ENCODE data around the gene COL4A2. TPM values are rescaled to one million over a fixed set of nuclear protein-coding genes. Genes with fewer than 3 reads are reported as not detected.

The COL4A2 gene
- total RNA-seq, 4 donors from 2014 or later, result 97.6 to 193 (median 131) TPM

DNA sequence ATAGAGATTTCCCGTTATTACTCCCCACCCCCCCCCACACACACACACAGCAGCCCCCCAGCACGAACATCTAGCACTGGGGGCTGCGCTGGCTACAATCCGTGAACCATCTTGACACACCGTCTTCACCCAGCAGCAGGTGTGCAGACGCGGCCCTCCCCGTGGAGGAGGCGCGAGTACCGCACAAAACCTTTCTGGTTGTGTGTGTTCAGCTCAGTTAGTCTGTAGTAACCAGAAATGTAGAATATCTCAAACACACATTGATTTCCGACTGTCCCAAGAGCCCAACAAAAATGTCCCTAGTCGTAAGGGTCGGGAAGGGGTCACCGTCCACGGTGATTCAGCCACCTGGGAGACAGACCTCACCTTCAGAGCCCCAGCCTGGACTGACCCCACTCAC is 131.7 kb downstream of the COL4A2 start:
- Histone ChIP-seq H3K27ac (no peak overlapping the region), H3K27me3 (no peaks in the 10 kb centered on the region), H3K36me3 (peaks cover 23 to 42% of the 10 kb centered on the region in 2 donors), H3K9me3 (no peaks in the 10 kb centered on the region), H3K4me1 (peaks cover 0 to under 1% of the 10 kb centered on the region in 2 donors), H3K4me3 (replicated peaks in 1 of 3) (no peak overlapping the region)
- 92 to 94% methylated on average over 16 of the region's 16 CpGs for WGBS, 2 donors
- TF ChIP-seq, protein P1, sequence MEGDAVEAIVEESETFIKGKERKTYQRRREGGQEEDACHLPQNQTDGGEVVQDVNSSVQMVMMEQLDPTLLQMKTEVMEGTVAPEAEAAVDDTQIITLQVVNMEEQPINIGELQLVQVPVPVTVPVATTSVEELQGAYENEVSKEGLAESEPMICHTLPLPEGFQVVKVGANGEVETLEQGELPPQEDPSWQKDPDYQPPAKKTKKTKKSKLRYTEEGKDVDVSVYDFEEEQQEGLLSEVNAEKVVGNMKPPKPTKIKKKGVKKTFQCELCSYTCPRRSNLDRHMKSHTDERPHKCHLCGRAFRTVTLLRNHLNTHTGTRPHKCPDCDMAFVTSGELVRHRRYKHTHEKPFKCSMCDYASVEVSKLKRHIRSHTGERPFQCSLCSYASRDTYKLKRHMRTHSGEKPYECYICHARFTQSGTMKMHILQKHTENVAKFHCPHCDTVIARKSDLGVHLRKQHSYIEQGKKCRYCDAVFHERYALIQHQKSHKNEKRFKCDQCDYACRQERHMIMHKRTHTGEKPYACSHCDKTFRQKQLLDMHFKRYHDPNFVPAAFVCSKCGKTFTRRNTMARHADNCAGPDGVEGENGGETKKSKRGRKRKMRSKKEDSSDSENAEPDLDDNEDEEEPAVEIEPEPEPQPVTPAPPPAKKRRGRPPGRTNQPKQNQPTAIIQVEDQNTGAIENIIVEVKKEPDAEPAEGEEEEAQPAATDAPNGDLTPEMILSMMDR (IDR thresholded peaks at IDR 0.05), result no peak
- TF ChIP-seq POLR2A (IDR thresholded peaks at IDR 0.05), result no peak
- DNase-seq, result no peak
- intact Hi-C loops (cut with DNase I), result no loop called here

- no peak for DNase-seq
- Histone ChIP-seq H3K27me3 (no peaks in the 10 kb centered on the region), H3K4me1 (peaks cover 3 to 4% of the 10 kb centered on the region in 2 donors), H3K9me3 (no peaks in the 10 kb centered on the region), H3K36me3 (peaks cover 12 to 32% of the 10 kb centered on the region in 2 donors), H3K27ac (no peak overlapping the region), H3K4me3 (replicated peaks in 1 of 3) (no peak overlapping the region)
- intact Hi-C loops (cut with DNase I), result loop anchor here (10.0 kb wide), 1 partner anchor 216 kb away; no protein-coding TSS in a partner anchor
- TF ChIP-seq, protein P1 (IDR thresholded peaks at IDR 0.05), result no peak
- no peak for TF ChIP-seq POLR2A (IDR thresholded peaks at IDR 0.05)
- 93 to 95% methylated on average over 17 of the region's 17 CpGs for WGBS, 2 donors
Observed at GRCh38 chr13:110440946-110441731, 134.1 kb downstream of the COL4A2 start.

DNA sequence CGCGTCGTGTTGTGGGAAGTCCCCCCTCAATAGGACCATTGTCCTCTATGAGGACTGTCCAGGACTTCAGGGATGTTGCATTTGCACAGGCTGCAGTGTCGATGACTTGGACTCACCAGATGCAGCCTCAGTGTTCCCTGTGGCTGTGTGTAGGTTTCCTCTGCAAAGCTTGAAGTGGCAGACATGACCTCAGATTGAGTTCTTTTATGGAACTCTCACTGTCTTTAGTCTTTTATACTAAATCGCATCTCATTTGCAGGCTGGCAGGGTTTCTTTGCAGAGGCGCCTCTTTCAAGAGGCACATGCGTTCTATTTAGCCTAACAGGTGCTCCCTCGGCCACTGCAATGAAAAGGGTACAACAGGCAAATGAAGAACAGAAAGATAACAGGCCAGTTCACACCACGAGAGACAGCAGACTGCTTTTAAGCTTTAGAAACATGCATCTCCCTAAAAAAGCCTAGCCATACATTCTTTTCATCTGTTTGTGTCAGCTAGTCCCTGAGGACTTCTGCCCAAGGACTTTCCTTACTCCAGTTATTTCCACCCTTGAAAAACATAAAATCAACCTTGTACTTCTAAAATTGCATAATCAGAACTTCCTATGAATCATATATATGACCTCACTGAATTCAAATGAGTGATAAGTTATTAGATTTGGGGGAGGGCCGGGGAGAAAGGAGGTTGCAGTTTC is 136.0 kb downstream of the COL4A2 start:
- peaks cover 3 to 4% of the 10 kb centered on the region in 2 donors for H3K4me1 ChIP-seq
- no peaks in the 10 kb centered on the region for H3K9me3 ChIP-seq
- intact Hi-C loops (cut with DNase I), result loop anchor here (10.0 kb wide), 1 partner anchor 218 kb away; no protein-coding TSS in a partner anchor
- no peak overlapping the region for H3K4me3 ChIP-seq (replicated peaks in 1 of 3)
- TF ChIP-seq, protein P1 (IDR thresholded peaks at IDR 0.05), result no peak
- no peak for TF ChIP-seq POLR2A (IDR thresholded peaks at IDR 0.05)
- 79% methylated on average over 10 of the region's 10 CpGs for WGBS, 2 donors
- no peak for DNase-seq
- H3K27ac ChIP-seq, result no peak overlapping the region
- peaks cover 22 to 24% of the 10 kb centered on the region in 2 donors for H3K36me3 ChIP-seq
- H3K27me3 ChIP-seq, result no peaks in the 10 kb centered on the region

DNA sequence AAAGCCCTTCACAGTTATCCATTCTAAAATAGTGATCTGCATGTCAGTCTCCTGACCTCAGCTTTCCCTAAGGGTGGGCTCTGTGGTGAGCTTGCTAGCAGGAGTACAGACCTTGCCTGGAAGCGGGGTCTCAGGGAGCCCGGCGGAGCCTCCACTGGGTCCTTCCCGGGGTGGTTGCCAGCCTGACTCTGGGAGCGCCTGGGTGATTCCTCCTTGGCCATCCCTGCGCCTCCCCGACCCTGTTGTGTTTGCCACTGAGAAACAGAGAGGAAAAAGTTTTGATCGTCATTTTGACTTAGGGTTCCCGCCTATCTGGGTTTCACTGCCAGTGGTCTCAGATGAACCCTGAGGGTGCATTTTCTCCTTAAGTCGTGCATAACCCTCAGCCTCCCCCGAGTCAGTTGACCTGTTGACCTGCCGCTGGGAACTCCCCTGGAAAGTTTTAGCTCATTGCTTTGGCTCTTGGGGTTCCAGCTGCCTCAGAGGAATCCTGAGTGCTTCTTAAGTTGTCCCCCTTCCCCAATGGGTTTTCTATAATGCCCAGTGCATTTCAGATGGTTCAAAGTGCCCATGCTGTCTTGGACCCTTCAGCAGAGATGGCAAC is 136.6 kb downstream of the COL4A2 start:
- Histone ChIP-seq H3K9me3 (no peaks in the 10 kb centered on the region), H3K4me1 (peaks cover 3 to 4% of the 10 kb centered on the region in 2 donors), H3K4me3 (replicated peaks in 1 of 3) (no peak overlapping the region), H3K27ac (peak overlapping the region in 2 of 3 donors; percentile 0 to 12), H3K36me3 (peaks cover 24 to 27% of the 10 kb centered on the region in 2 donors), H3K27me3 (no peaks in the 10 kb centered on the region)
- 87 to 89% methylated on average over 9 to 10 of the region's 12 CpGs for WGBS, 2 donors
- intact Hi-C loops (cut with DNase I), result loop anchor here (10.0 kb wide), 1 partner anchor 219 kb away; no protein-coding TSS in a partner anchor
- DNase-seq, result no peak
- no peak for TF ChIP-seq POLR2A (IDR thresholded peaks at IDR 0.05)
- TF ChIP-seq, protein P1 (IDR thresholded peaks at IDR 0.05), result no peak
